ENCODE measurements around the gene PHLDA1.

GRCh38 chr12:76073561-76073960 lies 42.0 kb upstream of the PHLDA1 start:
- TF ChIP-seq CTCF (IDR thresholded peaks at IDR 0.05) (no peak), MAX (CRISPR knock-in tag; IDR thresholded peaks at IDR 0.05) (no peak), SMAD3 (CRISPR knock-in tag; IDR thresholded peaks at IDR 0.05; ENCODE audit: borderline replicate concordance) (no peak), FOXP4 (CRISPR knock-in tag; IDR thresholded peaks at IDR 0.05) (no peak)

All from WTC11 (cell line).